GM18519 (cell line): ENCODE data around the gene PRKCD.
"Not testable (repeated sequence)": the region's sequence is repeated elsewhere in the genome, so short reads cannot be mapped to it uniquely, and the experiment has no call there.

Experiments used
- ATAC-seq: cut with Tn5 transposase; IDR thresholded peaks from one replicate; pipeline ENCODE4 v1.9.1; 2021; ENCODE audit warnings: mild to moderate bottlenecking, moderate library complexity; ENCODE audit not compliant: unreplicated experiment, low FRiP score

Gene PRKCD

DNA sequence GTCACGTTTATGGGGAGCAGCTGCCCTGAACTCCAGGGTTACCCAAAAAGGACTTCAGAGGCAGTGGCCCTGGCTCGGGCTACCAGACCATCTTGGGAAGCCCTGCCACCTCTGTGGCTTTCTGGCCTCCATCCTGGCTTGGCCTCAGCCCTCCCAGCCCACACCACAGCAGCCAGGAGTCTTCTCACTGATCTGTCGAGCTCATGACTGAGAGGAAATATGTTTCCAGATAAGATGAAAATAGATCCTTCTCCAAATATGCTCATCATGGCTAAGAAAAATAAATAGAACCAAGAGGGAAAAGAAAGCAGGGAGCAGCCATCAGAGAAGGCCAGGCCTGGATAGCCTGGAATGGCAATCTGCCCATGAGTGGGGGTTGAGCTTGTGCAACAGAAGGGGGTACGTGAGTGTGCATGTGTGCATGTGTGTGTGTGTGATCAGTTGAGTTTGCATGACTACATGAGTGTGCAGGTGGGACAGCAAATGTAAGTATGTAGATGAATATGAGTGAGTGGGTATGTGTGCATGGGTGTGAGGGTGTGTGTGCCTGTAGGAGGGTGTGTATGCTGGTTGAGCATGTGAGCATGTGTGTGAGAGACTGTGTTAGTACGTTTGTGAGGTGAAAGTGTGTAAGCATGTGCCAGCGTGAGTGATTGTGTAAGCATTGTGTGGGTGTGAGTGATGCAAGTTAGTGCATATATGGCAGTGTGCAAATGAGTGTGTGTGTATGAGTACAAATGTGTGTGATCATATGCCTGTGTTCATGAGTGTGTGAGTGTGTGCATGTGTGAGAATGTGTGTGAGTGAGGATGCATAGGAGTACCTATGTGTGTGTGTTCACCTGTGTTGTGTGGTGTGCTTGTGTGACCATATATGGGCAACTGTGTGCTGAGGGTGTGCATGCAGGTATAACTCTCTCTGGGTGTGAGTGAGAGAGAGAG, 20.8 kb upstream of the PRKCD start:
- ATAC-seq: no peak

DNA sequence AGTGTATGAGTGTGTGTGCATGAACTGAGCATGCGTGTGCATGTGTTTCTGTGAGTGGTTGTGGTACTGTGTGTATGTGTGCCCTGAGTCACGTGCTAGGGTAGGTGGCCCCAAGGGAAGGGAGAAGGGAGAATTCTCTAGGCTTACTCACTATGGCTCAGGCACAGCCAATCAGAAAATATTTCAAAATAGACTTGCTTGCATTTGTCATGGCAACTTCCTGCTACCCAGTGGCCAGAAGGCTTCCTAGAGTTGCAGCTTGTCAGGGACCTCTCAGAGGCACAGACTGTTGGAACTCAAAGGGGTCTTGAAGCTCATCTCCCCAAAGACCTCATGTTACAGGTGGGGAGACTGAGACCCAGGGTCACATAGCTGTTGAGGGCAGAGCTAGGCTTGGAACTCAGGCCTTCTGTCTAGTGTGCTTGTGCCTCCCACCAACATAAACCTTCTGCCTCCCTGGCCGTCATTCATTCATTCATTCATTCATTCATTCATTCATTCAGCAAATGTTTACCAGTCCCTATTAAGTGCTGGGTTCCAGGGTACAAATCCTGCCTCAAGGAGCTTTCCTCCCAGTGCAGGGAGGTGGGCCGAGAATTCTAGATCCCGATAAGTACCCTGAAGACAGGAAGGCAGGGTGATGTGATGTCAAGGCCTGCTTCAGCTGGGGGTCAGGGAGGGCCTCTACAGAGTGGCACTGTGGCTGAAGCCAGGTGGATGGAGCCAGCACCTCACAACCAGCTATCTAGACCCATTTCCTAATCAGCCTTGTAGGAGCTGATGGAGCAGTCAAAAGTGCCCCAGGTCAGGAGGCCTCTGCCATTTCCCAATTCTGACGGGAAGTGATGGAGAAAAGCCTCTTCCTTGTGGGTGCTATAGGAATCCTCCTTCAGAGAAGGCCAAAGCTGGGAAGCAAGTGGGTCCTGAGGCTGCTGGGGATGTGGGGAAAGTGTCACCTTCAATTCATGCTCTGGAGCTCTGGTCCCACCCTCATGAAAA, 19.9 kb upstream of the PRKCD start:
- ATAC-seq: no peak

DNA sequence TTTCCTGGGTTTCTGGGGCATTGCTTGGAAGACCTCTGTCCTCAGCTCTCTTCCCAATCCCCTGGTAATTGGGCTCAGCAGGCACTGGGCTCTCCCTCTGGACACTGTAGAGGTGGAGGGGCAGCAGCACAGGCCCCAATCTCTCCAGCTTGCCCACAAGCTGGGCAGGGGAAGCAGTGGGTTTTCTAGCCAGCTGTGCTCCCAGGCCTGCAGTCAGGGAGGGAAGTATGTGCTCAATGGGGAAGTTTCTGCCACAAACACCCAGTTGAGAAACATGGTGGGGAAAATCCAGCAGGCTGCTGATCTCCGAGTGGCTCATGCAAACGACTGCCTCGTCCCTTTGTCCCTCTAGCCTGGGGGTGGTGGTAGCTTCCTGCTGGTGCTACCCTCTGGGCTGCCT, 18.0 kb upstream of the PRKCD start:
- no peak for ATAC-seq

DNA sequence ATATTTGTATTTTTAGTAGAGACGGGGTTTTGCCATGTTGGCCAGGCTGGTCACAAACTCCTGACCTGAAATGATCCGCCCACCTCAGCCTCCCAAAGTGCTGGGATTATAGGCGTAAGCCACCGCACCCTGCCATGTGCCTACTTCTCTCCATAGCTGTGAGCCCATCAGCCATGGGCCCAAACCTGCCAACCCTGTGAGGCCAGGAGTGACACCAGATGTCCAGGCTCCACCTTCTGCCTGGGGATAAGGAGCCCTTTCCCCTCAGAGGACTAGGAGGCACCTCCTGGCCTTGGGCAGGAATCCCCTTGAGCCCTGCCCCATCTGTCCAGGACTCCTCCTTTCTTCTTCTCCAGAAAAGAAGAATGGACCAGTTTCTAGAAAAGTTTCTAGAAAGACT, 16.6 kb upstream of the PRKCD start:
- no peak for ATAC-seq

DNA sequence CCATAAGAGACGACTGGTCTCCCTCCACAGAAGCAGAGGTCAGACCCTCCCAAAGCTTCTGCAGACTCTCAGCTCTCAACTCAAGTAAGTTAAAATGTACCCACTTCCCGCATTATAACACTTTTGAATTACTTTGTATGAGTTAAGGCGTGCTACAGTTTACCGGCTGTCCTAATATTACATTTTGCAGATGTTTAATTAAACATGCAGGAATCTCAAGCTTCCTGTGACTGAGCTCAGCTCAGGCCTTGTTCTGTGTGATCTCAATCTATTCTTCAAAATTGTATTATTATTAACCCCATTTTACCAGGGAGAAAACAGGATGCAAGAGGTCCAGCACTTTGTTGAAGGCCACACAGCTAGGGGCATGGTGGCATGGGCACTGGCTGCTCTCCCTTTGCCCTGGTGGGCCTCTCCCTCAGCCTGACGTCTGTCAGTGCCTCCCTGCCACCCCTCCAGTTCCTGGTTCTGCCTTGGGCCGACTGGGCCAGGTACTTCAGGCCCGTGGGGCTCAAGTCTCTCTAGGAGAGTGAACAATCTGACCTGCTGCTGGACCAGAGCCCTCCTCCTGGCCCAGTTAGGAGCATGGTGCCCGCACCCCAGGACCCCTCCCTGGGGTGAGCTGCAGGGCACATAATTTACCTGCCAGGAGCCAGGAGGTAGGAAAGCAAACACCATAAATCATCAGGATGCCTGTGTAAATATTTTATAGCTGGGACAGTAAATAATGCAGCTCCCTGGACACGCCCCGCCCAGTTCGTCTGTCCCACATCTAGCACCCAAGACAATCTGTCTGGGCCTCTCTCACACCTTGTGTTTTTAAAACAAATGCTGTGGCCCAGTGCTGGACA, 15.9 kb upstream of the PRKCD start:
- ATAC-seq: no peak

DNA sequence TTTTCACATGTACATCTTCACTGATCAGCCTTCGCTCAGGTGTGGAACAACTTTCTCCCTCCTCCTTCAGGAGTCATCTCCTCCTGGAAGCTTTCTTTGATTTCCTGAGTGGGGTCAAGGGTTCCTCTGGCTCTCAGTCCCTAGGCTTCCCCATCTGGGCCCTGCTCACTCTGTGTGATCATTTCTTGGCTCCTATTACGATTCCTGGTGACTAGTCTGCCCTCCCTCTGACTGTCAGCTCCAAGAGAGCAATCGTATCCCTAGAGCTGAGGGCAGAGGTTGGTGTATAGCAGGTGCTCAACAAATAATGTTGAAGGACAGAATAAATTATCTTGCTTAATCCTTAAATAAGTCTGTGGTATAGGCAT, 15.3 kb upstream of the PRKCD start:
- no peak for ATAC-seq

DNA sequence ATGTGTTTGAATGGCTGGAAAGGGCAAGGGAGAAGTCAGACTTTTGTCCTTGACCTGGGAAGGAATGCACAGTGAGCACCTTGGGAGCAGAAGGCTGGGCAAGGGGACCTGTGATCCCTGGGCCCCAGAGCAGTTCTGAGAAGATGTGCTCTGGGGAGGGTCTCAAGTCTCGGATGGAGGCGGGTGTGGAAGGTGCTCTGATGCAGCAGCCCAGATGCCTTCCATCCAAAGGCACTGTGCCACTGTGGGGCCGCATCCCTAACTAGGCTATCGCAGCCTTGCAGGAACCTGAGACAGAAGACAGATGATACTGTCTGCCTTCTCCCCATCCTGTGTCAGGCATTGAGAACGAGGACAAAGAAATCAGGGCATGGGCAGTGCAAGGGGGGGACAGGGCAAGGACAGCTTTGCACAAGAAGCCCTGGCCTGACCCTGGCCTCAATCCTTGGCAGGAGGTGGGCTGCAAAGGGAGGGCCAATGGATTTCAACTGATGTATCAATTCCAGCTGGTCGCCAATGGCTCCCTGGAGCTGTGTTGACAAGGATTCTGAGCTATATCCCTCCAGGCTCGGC, 14.6 kb upstream of the PRKCD start:
- ATAC-seq: no peak

DNA sequence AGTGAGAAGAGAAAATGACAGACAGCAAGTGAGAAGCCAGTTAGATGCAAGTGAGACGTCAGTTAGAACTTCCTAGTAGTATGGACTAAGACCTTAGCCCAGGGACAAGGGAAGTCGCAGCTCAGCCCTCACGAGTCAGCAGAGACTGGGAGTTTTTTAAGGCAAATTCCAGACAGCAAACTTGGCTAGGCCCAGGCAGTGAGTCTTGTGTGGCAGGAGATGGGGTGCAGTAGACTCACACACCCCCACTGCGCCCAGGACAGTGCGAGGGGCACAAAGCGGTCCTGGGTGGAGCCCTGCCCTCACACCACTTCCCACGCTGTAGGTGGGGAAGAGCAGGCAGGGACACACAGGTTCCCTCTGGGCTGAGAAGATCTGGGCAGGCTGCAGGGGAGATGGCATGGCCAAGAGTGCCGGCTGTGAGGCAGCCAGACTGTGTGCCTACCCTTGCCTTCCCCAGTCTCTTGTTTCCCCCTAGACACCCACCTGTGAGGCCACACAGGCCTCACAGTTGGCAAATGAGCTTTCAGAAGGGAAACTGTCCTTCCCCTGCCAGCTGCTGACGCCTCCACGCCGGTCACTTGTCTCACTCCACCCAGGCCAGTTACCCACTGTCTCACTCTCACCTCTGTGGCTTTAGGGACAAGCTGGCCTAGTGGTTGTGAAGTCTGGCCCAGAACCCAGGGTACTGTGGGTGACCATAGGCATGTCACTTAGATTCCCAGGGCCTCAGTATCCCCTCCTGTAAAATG, 13.7 kb upstream of the PRKCD start:
- no peak for ATAC-seq

DNA sequence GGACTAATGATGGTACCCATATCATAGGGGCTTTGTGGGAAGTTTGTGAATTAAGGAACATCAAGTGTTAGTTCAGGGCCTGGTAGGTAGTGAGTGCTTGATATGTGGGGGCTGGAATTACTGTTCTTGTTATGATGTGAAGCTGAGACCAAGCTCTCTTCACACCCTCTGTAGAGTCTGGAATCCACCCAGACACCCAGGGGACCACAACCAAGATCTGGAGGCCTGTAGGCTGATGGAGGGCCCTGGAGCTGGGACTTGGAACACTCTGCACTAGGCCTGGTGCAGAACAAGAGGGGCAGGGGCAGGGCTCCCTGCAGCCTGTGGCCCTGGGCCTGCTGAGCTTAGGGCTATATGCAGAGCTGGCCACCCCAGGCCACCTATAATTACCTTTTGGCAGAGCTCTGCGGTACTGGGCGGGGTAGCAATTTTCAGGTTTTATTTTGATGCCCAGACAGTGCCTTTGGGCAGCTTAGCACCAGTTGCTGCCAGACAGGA, 13.1 kb upstream of the PRKCD start:
- no peak for ATAC-seq

DNA sequence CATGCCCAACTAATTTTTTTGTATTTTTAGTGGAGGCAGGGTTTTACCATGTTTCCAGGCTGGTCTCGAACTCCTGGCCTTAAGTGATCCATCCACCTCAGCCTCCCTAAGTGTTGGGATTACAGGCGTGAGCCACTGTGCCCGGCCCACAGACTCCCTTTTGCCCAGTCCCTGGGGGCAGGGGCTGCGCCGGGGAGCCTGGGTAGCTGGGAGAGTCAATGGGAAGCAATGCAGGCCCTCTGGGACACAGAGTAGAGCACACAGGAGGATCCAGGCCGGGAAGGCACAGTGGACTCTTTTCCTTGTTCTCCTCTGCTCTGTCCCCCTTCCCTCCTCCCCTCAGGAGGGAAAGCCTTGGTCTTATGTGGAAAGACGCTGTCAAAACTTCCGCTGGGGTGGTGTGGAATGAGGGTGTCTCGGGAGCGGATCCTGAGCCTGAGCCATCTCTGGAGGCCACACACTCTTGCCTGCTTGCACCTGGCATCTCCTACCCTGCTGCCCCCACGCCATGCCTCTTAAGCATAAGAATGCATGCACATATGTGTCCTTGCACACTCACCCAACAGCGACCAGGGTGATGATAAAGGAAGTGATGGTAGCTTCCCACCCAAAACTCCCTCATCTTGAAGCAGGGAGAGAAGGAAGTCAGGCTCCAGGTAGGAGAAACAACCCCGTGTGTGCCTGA, 11.9 kb upstream of the PRKCD start:
- no peak for ATAC-seq

DNA sequence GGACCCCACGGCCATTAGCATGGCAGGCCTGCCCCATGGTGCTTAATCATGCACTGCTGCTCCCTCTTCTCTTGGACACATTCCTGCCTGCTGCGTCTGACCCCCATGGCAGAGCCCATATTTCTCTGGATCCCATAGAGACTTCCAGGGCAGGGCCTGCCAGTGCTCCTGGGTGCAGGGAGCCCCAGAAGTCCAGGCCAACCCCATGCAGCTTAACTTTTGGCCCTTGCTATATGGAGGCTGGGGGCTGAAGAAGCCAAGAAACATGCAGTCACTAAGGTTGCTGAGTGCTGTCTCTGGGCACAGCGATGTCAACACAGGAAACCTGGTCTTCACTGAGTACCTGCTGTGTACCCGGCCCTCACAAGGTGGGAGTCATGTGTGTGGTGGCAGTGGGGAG, 11.3 kb upstream of the PRKCD start:
- ATAC-seq: no peak

DNA sequence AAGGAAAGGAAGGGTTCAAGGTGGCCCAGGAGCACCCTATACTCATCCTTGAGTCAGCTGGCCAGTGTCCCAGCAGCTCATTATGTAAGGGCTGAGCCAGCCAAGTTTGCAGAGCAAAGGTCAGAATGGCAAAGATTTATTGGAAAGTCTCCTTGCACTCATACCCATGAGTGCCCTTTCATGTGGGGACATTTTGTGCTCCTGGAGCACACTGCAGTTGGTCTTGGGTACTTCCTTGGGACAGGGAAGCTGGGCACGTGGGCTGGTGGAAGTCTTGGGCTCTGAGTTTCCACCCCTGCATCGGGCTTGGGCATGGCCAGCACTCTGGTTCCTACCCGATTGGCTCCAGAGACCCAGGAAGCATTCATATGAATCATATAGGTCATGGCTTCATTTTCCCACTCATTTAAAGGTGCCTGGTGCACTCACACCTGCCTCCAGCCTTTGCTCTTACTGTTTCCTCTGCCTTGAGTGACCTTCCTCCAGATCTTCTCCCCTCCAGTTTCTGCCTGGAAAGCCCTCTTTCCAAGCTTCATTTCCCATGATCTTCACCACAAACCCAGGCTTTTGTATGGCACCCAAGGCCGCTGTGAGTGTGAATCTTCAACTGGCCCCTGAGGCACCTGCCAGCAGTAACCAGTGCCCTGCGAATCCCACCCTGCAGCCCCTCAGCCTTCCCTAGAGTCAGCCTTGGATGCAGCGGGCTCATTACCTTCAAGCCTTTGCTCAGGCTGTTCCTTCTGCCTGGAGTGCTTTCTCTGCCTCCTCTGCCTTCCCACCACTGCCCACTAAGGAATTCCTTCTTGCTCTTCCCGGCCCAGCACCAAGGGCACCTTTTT, 10.5 kb upstream of the PRKCD start:
- ATAC-seq: no peak

DNA sequence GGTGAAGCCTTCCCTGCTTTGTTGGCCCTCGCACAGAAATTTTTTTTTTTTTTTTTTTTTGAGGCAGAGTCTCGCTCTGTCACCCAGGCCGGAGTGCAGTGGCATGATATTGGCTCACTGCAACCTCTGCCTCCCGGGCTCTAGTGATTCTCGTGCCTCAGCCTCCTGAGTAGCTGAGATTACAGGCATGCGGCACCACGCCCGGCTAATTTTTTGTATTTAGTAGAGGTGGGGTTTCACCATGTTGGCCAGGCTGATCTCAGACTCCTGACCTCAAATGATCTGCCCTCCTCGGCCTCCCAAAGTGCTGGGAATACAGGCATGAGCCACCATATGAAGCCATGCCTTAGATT, 9.9 kb upstream of the PRKCD start:
- not testable (repeated sequence) for ATAC-seq

DNA sequence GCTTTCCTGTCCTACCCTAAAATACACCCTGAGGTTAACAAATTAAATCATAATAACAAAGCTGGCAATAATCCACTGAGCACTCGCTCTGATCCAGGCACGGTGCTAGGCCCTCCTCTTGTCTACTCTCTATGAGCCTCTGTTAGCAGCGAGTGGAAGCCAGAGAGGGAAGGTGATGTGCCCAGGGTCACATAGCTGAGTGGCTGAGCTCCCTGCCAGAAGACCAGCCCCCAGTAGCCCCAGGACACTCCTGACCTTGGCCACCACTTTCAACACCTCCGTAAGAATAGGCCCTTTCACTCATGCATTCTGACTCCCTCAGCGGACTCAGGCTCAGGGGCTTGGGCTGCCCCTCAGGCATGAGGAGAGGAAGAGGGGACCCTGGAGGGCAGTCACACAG, 9.5 kb upstream of the PRKCD start:
- no peak for ATAC-seq

DNA sequence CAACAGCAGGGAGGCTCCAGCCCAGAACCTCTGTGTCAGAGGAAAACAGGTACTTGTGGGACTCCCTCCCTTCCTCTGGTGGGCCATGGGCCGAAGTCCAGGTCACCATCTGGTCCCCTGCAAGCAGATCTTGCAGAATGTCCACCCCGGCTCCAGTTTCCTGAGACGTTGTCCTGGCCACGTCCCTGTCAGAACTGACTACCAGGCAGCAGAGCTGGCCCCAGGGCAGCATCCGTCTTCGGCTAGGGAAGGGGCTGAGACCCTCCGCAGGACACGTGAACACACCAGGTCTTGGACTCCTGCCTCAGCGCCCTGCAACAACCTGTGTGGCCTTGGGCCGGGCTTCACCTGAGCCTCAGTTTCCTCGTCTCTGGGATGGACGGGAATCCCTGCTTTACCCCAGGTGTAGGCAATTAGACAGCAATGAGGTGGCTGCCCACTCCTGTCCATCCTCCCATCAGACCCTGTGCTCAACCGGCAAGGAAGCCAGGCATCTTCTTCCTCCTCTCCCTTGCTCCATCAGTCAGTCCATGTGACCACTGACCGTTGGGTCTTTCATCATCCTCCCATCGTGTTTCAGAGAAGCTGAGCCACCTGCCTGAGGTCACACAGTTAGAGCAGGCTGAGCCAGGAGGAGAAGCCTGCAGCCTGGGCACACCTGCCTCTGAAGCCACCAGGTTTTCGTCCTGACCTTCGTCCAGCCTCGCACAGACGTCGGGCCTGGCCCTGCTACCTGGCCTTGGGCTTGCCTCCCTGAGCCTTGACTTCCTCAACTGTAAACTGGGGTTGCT, 8.9 kb upstream of the PRKCD start:
- no peak for ATAC-seq

DNA sequence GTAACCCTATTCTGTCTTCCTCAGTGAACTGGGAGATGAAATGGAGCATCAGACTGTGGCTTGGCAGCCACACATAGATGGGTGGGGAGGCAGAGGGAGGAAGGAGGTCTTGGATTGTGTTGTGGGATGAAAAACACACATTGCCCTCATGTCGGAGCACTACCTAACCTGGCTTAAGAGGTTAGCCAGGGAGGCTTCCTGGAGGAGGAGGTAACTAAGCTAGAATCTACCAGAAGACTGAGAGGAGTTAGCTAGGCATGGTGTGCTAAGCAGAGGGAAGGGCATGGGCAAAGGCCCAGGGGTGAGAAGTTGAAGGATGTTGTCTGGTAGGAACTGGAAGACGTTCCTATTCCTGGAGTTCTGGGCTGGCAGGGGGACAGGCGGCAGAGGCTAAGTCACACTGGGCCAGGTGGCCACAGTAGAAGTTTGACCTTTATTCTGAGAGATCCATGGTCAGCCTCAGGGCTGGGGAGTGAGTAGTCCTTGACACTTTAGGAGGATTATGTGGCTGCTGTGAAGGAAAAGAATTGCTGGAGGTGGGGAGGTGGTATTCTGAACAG, 7.7 kb upstream of the PRKCD start:
- no peak for ATAC-seq

DNA sequence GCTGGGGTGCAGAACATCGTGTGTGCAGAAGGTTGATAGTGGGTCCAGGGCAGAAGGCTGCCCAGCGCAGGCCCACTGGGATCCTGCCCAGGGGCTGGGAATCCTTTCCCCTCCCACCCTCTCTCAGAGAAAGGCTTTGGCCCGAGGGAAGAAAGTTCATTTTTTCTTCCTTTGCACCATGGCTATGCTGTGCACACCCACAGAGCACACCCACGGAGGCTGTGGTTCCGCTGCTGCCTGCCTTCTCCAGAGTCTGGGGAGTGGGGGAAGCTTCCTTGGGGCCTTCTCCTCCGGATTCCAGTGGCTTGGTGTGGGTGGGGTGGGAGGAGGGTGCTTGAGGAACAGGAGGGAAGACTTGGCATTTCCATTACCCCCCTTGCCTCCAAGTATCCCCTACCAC, 7.0 kb upstream of the PRKCD start:
- ATAC-seq: no peak
